Fibroblast of pulmonary artery (primary cell): Measurements from ENCODE around the gene RMRP.
"Not testable (repeated sequence)": the region's sequence is repeated elsewhere in the genome, so short reads cannot be mapped to it uniquely, and the experiment has no call there.

Source experiments
- DNase-seq: peaks from one replicate; pipeline ENCODE4 v3.0.0-alpha.2; 2010; ENCODE audit warnings: low read depth
- H3K4me3 ChIP-seq: replicated peaks from 2 replicates; pipeline ENCODE4 v1.5.1; 2011; ENCODE audit warnings: low read depth, mild to moderate bottlenecking, control low read depth, low read length, moderate library complexity
- CTCF ChIP-seq: IDR thresholded peaks from 2 replicates; pipeline ENCODE4 v1.5.1; 2011; ENCODE audit warnings: mild to moderate bottlenecking, control low read depth, low read length, inconsistent platforms; ENCODE audit errors: missing control alignments

RMRP gene

DNA sequence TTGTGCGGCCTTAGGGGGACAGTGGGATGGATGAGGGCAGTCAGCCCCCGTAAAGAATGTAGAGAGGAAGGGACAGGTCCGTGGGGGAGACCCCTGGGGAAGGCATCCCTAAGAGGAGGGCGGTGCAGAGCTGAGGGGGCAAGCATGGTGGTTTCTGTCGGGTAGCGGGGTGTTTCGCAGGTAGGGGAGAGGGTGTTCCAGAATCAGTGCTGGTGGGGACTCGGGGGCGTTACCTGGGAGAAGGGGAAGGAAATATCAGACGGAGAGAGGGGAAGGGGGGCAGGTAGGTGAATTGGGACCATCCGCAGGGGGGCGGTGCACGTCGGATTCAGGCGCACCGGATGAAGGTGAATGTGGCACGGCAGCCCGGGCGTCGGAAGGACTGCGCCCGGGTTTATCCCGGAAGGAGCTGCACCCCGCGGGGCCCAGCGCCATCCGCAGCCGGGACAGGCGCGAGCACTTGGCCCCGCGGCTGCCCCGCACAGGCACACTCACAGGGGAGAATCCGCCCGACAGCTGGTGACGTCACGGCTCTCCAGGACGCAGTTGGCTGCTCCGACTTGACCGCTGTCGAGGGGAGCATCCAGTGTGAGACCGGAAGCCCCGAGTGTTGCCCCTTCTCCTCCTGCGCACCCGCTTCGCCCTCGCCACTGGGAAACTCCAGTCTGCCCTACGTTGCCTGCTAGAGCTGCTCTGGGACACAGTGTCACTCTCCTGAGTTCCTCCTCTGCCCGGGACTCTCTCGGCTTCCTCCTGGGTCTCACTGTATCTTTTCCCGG, 40.9 kb downstream of the RMRP start:
- H3K4me3 ChIP-seq = peak overlapping the region; percentile 37
- peak; percentile 55 for DNase-seq

DNA sequence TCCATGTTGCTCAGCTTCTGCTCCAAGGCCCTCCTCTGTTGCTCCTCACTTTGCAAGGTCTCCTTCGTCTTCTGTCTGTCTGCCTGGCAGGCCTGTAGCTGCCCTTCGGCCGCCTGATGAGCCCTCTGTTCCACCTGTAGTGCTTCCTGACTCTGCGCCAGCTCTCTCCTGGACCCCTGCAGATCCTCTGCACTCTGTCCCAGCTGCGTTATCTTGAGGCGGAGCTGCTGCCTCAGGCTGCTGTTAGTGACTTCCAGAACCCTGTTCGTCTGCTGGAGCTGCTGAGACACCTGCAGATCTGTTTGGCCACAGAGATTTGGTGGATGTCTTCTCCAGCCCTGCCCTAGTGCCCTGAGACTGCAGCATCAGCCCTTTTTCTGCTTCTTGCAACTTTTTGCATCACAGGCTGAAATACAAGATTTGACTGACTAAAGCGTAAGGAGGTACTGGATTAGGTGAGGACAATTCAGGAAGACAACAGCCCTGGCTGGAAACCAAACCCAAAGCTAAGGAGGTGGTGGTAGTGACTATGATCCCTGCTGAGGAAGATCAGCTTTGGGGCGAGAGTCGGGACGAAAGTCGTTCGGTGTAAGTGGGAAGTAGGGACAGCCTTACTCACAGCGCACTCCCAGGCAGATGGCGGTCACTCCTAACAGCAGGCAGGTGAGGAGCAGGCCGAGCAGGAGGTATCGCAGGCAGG, 41.7 kb downstream of the RMRP start:
- TF ChIP-seq CTCF = no peak
- H3K4me3 ChIP-seq = no peak overlapping the region

More for the DNA sequence above, 40.9 kb downstream of the RMRP start:
- no peak for TF ChIP-seq CTCF

DNA sequence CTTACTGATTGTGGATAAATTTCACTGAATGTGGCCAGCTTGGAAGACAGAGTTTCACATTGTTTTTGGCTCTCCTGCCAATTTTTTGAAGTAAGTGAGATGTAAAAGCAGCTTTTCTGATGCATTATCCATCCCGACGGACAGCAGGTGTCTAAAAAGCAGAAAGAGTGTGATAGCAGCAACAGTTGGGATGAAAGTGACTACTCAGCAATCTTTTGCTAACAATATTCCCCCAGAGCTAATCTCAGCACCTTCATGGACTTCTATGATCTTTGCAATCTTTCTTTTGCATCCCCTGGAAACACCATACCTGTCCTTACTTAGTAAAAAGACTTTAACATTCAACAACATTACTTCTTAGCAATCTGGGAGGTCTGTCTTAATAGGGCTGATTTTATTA, 45.0 kb downstream of the RMRP start:
- H3K4me3 ChIP-seq = no peak overlapping the region
- DNase-seq = no peak
- TF ChIP-seq CTCF = no peak

More for the DNA sequence above, 41.7 kb downstream of the RMRP start:
- DNase-seq = no peak

DNA sequence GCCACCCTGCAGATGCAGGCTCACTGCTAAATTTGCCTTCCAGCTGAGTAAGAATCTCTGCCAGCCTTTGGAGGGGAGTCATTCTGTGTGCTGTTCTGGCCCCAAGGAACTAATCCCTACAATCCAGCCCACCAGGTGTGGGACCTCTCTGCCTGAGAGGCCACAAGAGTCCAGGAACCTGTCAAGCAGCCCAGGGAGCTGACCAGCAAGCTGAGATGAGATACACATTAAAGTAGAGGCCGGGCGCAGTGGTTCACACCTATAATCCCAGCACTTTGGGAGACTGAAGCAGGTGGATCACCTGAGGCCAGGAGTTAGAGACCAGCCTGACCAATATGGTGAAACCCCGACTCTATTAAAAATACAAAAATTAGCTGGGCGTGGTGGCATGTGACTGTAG, 45.8 kb downstream of the RMRP start:
- not testable (repeated sequence) for DNase-seq

GRCh38 chr9:35611230-35611797, 46.5 kb downstream of the RMRP start:
- TF ChIP-seq CTCF = peak; percentile 80
- peak; percentile 58 for DNase-seq
- H3K4me3 ChIP-seq = no peak overlapping the region

More for the DNA sequence above, 45.8 kb downstream of the RMRP start:
- H3K4me3 ChIP-seq = not testable (repeated sequence)

DNA sequence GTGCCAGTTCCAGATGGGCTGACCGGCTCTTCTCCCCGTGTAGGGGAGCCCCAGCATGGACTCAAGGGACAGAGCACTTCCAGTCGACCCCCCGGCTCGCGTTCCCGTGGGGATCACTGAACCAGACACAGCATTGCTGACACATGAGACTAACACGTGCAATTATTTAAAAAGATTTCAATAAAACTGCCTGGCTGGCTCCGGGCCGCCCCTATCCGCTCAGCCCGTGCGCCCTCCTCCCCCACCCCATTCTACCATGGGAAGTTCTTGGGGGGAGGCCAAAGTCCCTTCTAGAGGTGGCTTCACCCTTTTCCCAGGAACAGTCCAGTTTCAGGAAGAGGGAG, 48.0 kb downstream of the RMRP start:
- no peak for TF ChIP-seq CTCF
- no peak overlapping the region for H3K4me3 ChIP-seq
- DNase-seq = no peak

DNA sequence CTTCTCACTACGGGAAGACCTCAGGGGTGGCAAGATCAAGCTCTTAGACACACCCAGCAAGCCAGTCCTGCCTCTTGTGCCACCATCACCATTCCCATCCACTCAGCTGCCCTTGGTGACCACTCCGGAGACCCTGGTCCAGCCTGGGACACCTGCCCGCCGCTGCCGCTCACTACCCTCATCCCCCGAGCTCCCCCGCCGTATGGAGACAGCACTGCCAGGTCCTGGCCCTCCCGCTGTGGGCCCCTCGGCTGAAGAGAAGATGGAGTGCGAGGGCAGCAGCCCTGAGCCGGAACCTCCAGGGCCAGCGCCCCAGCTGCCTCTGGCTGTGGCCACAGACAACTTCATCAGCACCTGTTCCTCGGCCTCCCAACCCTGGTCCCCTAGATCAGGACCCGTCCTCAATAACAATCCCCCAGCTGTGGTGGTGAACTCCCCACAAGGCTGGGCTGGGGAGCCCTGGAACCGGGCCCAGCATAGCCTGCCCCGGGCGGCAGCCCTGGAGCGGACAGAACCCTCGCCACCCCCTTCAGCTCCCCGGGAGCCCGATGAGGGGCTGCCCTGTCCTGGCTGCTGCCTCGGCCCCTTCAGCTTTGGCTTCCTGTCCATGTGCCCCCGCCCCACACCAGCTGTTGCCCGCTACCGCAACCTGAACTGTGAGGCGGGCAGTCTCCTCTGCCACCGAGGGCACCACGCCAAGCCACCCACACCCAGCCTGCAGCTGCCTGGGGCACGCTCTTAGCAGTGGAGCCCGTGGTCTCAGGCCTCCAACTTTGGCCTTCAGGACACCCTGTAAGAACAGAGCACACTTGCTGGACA, 48.6 kb downstream of the RMRP start:
- DNase-seq = no peak
- TF ChIP-seq CTCF = no peak
- H3K4me3 ChIP-seq = no peak overlapping the region
